A204.1 (cell line): ENCODE data around the gene FBXO28.

ENCODE experiments used
- FAIRE-seq: peaks from 2 replicates; lab custom pipeline; 2012; peaks lifted over from hg19 to GRCh38; lab: Jason Lieb, UNC

FBXO28 gene

DNA sequence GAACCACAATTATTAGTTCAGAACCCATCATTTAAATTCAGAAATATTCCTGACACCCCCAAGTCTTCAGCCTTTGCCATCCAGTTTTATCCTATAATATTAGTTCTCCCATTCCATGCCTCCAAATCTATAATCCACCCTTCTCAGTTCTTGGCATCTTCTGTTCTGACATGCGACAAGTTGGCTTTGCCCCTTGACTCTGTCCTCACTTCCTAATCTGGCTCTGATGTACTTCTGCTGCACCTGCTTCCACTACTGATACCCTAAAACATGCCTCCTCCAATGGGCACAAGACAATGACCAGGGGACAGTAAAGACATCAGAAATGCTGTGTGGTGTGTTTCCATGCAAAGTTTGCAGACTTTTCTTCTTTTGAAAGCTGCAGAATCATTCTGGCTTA lies 17.1 kb upstream of the FBXO28 start:
- no peak for FAIRE-seq

DNA sequence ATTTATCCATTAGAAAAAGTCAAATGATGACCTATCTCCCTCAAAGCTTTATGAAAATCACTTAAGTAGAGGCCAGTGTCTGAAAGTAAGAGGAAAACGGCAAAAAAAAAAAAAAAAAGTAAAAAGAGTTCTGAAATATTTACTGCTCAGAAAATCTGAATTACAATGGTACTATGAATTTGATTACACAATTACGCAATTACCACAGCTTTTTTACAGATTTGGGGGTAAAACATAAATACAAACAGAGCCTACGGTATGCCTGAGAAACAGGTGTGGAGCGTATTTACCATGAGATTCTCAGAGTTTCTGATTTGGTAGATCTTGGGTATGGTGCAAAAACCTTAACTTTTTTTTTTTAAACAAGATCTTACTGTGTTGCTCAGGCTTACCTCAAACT lies 15.9 kb upstream of the FBXO28 start:
- no peak for FAIRE-seq

DNA sequence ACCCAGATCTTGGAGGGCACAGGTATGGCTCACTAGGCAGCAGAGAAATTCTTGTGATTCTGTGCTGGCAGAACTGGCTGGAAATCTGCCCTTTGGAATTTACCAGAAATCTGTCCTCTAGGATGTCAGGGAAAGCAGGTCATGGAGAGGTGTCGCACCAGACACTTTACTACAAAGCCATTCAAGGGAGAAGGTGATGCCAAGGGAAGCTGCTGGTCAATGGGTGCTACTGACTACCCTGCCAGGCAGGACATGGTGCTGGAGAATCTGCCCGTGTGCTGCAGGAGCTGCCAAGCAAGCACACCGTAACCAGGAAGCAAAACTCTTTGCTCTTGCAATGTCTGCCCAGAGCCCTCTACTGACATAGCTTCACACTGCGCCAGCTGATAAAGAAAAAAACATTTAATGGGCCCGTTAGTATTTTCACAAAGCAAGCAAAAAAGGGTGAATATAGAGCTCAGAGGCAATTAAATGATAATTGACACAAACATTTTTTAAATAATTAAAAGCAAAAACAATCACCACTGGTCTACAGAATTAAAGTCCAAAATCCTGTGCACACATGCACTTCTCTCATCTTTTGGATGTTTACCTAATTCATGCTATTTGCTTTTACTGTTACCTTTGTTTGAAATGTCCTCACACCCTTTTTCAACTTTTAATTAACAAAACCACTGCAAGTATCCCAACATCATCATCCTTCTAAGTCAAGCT lies 7.2 kb upstream of the FBXO28 start:
- no peak for FAIRE-seq

- FAIRE-seq = no peak
These were observed 6.7 kb upstream of the FBXO28 start for GRCh38 chr1:224107282-224107625.

DNA sequence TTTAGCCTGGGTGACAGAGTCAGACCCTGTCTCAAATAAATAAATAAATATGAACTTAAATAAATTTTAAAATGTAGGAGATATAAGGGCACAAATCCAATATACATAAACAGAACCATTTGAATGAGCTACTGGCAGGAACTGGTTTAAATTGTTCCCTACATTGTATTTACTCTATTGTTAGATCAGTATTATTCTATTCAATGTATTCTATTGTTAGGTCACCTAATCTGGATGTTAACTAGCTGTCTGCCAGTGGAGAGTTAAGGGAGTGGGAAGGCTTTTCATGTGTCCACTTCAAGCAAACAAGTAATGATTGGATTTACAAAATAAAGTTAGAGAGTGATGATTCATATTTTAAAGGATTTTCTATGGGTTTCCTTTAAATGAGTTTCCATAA lies 4.9 kb upstream of the FBXO28 start:
- no peak for FAIRE-seq

DNA sequence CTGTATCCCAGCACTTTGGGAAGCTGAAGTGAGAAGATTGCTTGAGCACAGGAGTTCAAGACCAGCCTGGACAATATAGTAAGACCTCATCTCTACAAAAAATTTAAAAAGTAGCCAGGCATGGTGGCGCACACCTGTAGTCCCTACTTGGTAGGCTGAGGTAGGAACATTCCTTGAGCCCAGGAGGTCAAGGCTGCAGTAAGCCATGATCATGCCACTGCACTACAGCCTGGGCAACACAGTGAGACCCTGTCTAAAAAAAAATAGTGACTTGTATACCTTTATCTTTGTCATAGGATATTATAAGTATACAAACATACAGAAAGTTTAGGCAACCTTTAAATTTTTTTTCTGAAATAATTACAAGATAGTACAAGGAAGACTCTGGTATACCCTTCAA lies 3.9 kb upstream of the FBXO28 start:
- FAIRE-seq = no peak

GRCh38 chr1:224113005-224113404 lies 906 bp upstream of the FBXO28 start:
- no peak for FAIRE-seq

DNA sequence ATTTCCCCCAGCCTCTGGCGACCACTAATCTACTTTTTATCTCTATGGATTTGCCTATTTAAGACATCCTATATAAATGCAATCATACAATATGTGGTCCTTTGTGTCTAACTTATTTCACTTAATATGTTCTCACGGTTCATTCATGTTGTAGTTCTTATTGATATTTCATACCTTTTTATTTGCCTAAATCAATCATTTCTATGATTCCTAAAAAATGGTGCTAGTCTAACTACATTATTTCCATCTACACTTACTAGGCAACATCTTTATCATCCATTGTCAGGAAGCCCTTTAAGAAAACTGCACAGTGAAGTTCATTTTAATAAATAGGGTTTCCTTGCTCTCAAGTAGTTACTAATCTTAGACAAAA lies 380 bp upstream of the FBXO28 start:
- FAIRE-seq = no peak

GRCh38 chr1:224114787-224115175 lies 870 bp downstream of the FBXO28 start:
- FAIRE-seq = no peak

DNA sequence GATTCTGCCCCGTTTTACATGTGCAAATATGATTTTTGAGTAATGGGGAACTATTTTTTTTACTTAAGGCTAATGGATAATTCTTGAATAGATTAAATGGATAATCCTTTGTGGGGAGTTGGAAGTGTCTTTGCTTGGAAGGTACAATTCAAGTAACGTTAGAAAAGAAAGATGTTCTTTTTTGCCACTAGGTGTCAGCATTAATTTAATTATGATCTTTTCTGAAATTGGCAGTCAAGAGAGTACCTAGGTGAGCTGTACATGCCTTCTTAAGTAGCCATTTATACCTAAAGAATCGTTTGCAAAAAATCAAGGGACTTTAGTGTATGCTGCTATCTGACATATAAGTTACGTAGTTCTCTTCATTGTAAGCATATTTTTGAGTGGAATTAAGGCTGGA lies 2.2 kb downstream of the FBXO28 start:
- peak; percentile 89 for FAIRE-seq

DNA sequence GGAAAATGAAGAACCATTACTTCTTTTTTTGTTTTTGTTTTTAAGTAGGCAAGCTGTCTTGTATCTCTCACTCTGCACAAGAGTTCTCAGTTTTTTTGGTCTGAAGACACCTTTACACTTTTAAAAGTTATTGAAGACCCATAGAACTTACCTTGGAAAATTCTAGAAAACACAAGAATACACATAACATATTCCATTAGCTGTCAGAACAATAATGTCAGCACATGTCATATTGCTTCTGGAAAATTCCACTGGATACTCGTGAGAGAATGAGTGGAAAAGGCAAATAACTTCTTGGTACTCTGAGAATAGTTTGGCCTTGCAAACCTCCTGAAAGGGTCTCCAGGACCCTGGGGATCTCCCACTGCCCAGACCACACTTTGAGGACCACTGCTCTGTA lies 4.8 kb downstream of the FBXO28 start:
- no peak for FAIRE-seq

GRCh38 chr1:224123136-224123535 lies 9.2 kb downstream of the FBXO28 start:
- no peak for FAIRE-seq

- no peak for FAIRE-seq
These were observed 10.3 kb downstream of the FBXO28 start for GRCh38 chr1:224124220-224124619.

DNA sequence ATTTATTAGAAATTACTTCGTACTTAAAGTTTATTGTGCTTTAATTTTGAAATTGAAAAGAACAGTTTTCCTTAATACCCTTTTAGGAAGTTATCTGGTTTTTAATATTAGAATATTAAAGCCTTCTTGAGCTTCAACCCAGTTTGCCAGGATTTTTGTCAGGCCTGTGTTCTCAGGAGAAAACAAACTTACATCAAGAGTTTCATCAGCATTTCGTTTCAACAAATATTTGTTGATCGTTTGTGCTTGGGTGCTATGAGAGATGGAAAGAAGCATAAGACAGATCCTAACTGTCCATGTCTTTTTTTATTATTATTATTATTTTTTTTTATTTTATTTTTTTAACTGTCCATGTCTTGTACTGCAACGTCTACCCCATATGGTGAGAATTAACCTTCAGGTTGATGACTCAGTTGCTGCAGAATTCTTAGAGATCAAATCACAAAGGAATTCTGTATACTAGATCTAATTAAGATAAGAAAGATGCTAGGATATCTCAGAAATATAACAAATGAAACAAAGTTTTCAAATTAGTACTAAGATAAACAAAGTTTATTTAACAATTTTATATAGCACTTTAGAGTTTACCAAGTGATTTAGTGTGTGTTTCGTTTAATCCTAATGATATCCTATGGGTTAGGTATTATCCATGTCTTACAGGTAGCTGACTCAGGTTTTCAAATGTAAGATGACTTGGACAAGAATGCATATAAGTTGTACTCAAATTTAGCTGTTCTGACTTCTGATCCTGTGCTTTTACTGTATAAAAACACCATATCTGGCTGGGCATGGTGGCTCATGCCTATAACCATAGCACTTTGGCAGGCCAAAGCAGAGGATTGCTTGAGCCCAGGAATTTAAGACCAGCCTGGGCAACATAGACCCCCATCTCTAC lies 14.3 kb downstream of the FBXO28 start:
- FAIRE-seq = no peak

- FAIRE-seq = no peak
These were observed 17.3 kb downstream of the FBXO28 start for GRCh38 chr1:224131253-224131652.

DNA sequence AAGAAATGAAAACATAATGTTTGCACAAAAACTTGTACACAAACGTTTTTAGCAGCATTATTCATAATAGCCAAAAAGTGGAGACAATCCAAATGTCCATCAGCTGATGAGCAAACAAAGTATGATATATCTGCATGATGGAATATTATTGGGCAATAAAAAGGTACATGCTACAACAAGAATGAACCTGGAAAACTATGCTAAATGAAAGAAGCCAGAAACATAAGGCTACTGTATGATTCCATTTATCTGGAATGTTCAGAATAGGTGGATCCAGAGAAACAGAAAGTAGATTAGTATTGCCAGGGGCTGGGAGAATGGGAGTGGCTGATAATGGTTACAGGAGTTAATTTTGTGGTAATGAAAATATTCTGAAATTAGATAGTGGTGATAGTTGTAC lies 19.0 kb downstream of the FBXO28 start:
- FAIRE-seq = no peak

DNA sequence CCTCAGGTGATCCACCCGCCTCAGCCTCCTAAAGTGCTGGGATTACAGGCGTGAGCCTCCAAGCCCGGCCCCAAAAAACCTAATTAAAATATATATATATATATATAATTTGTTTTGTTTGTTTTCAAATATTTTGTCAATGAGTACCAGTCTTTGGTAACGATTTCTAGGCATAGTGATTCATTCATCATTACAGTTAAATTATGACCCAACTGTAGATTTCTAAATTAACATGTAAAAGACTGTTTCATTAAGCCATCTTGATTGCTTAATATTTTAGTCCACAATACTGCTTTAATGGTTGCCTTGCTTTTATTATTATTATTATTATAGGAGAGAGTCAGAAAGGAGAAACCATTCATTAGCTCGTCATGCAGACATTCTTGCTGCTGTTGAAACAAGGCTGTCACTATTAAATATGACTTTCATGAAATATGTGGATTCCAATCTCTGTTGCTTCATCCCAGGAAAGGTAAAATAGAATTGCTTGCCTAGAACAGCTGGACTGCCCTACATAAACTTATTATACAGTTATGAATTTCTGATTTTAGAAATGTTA lies 19.9 kb downstream of the FBXO28 start:
- FAIRE-seq = no peak

DNA sequence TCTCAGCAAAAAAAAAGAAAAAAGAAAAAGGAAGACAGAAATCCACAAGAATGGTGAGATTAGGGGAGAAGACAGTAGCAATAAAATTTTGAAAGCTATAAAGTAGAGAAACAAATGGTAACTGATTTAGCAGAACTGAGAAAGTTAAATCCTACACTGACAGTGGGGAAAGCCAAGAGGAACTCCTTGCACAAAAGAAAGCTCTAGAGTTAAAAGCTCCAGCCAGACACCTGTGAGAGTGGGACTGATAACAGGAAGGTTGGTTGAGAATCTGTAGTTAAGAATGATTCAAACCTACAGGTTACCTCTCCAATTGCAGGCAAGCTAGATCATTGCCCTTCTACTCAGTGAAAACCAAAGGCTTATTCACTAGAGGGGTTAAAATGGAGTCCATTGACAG lies 23.6 kb downstream of the FBXO28 start:
- no peak for FAIRE-seq

DNA sequence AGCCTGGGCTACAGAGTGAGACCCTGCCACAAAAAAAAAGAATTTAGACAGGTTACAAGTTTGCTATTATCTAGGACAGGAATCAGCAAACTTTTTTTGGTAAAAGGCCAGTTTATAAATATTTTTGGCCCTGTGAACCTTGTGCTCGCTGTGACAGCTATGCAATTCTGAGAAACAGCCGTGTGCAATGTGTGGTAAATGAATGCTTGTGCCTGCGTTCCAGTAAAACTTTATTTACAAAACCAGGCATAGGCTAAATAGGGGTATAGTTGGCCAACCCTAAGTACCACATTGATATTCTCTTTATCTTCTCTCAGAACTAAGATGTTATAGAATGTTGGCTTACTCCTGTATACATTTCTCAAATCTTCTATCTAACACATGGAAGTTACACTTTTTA lies 24.3 kb downstream of the FBXO28 start:
- no peak for FAIRE-seq

DNA sequence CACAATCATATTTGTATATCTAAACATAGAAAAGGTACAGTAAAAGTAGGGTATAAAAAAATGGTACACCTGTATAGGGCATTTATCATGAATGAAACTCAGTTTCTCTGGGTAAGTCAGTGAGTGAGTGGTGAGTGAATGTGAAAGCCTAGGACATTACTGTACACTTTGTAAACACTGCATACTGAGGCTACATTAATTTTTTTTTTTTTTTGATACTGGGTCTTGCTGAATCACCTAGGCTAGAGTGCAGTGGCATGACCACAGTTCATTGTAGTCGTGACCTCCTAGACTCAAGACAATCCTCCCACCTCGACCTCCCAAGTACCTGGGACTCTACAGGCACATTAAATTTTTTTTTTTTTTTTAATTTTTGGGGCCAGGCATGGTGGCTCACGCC lies 27.8 kb downstream of the FBXO28 start:
- no peak for FAIRE-seq

DNA sequence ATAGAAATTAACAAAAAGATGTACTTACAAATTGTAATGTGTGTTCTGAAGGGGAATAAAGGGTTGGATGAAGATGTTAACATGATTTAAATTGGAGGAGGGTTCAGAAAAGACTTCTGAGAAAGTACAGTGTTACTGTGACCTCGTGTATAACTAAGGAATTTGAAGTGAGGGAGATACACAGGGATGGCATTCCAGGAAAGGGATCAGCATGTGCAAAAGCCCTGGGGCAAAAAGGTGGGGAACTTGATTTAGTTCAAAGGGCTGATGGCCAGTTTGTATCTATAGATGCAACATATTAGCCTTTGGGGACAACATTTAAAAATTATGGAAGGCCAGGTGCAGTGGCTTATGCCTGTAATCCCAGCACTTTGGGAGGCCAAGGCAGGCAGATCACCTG lies 35.8 kb downstream of the FBXO28 start:
- no peak for FAIRE-seq

DNA sequence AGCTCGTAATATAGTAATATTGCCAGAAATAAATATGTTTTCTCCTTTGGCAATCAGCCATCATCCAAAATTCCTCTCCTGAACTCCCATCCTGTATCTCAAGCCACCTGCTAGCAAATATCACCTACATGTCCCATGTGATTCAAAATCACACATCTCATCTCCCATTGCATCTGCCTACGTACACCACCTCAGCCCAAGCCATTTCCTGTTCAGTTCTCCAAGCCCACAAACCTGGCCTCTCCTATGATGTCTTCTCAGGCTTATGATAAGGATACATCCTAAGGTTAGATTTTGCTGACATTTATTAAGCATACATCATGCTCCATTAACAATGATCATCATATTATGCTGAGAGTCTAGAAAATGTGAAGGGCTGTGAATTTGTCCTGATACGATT lies 37.2 kb downstream of the FBXO28 start:
- FAIRE-seq = no peak

DNA sequence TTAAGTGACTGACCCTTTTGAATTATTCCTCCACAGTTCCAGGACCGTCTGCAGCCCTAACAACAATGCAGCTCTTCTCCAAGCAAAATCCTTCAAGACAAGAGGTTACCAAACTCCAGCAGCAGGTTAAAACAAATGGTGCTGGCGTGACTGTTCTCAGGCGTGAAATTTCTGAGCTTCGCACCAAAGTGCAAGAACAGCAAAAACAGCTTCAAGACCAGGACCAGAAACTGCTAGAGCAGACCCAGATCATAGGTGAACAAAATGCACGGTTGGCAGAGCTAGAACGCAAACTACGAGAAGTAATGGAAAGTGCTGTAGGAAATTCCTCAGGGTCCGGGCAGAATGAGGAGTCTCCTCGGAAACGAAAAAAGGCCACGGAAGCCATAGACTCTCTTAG lies 43.4 kb downstream of the FBXO28 start:
- no peak for FAIRE-seq

GRCh38 chr1:224159541-224159940 lies 45.6 kb downstream of the FBXO28 start:
- no peak for FAIRE-seq
